GM20000 (cell line): ENCODE data around the gene TRIM49.
"Not testable (repeated sequence)": the region's sequence is repeated elsewhere in the genome, so short reads cannot be mapped to it uniquely, and the experiment has no call there.

Source experiments
- DNase-seq: peaks from one replicate; pipeline ENCODE4 v3.0.0; 2012; ENCODE audit warnings: low spot score

The TRIM49 gene, protein sequence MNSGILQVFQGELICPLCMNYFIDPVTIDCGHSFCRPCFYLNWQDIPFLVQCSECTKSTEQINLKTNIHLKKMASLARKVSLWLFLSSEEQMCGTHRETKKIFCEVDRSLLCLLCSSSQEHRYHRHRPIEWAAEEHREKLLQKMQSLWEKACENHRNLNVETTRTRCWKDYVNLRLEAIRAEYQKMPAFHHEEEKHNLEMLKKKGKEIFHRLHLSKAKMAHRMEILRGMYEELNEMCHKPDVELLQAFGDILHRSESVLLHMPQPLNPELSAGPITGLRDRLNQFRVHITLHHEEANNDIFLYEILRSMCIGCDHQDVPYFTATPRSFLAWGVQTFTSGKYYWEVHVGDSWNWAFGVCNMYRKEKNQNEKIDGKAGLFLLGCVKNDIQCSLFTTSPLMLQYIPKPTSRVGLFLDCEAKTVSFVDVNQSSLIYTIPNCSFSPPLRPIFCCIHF

GRCh38 chr11:89808475-89808874 lies at the start of gene TRIM49:
TSS of gene TRIM49 (minus strand) at chr11:89808575. CDS start at chr11:89804469, 4,106 bp downstream.
- not testable (repeated sequence) for DNase-seq

DNA sequence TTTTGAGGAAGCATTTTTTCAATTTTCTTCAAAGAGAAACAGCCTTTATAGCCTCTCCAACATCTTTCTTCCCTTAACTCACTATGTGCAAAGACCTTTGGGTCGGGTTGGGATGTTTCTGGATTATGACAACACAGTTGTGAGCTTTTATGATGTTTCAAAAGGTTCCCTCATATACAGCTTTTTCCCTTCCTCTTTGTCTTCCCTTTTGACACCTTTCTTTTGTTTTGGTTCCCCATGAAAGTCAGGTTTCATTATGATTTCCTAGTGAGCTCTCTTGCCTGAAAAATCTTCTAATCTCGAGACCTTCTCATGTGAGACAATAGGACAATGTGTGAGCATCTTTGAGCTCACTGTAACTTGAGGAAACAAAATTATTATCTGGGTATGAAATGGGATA lies 18.3 kb upstream of the TRIM49 start:
- not testable (repeated sequence) for DNase-seq

DNA sequence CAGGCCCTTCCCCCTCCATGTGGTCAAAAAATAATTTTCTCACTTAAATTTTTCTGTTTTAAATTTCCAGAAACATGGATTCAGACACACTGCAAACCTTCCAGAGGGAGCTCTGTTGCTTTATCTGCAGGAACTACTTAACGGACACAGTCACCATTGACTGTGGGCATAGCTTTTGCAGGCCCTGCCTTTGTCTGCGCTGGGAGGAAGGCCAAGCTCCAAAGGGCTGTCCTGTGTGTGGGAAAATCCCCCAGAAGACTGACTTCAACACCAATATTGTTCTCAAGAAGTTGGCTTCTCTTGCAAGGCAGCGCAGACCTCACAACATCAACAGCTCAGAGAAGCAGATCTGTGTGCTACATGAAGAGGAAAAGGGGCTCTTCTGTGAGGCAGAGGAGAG lies 11.6 kb upstream of the TRIM49 start:
- DNase-seq = not testable (repeated sequence)

- not testable (repeated sequence) for DNase-seq
Observed at GRCh38 chr11:89813535-89813934, 5.2 kb upstream of the TRIM49 start.

DNA sequence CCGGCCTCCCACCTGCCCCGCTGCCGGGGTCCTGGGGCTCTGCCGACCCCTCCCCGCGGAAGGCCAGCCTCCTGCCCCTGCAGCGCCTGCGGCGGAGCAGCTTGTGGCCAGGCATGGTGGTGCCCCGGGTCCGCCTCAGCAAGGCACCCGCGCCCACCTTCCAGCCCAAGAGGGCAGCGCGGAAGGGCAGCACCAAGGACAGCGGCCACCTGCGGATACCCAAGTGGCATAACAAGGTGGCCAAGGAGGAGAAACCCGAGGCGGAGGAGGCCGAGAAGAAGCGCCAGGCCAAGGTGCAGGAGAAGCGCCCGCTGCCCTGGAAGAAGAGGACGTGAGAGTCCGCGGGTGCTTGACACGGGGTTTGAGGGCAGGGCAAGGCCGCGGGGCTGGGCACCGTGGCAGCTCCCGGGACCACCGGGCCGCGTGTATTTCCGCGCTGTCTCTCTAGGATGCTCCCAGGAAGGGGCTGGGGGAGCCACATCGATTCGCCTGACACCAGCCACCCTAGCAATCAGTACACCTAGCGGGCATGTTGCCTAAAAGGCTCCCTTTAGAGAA lies 20.8 kb downstream of the TRIM49 start:
- DNase-seq = not testable (repeated sequence)

DNA sequence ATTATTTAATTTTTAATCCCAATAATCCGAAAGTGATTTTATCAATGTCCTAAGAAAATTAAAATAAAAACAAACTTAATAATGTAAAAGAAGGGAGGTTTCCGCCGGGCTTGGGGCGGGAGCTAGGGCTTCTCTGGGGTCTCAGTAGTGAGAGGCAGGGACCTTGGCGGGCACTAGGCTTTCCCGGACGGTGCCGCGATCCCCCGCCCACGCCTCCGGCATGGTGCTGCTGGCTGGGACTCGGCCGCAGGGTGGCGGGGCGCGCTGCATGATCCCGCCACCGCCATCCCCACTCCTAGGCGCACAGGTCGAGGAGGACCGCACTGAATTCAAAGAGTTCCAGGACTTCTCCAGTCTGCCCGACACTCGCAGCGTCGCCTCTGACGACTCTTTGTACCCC lies 22.6 kb downstream of the TRIM49 start:
- DNase-seq = not testable (repeated sequence)

- not testable (repeated sequence) for DNase-seq
Observed at GRCh38 chr11:89750822-89751221, 57.6 kb downstream of the TRIM49 start.
